Stimulated activated CD4-positive, alpha-beta T cell treated with anti-CD3 and anti-CD28 coated beads, Interleukin-12 subunit alpha, Interleukin-12 subunit beta, amount 100 ng/mL, for 4 hours (primary cell): ENCODE results near the gene ERGIC1.
"Not testable (repeated sequence)": the region's sequence is repeated elsewhere in the genome, so short reads cannot be mapped to it uniquely, and the experiment has no call there.

ENCODE experiments used
- DNase-seq: peaks from one replicate; pipeline ENCODE4 v3.0.0-alpha.2; 2020

ERGIC1 gene

GRCh38 chr5:172830876-172831662, 3.0 kb upstream of the ERGIC1 start:
- no peak for DNase-seq

- DNase-seq = no peak
Observed at GRCh38 chr5:172832383-172833315, 1.4 kb upstream of the ERGIC1 start.

- no peak for DNase-seq
Observed at GRCh38 chr5:172833372-172833685, 722 bp upstream of the ERGIC1 start.

GRCh38 chr5:172834415-172835289, 601 bp downstream of the ERGIC1 start:
- peak; percentile 6 for DNase-seq

- DNase-seq = no peak
Observed at GRCh38 chr5:172835290-172835993, 1.4 kb downstream of the ERGIC1 start.

- DNase-seq = no peak
Observed at GRCh38 chr5:172835994-172836356, 1.9 kb downstream of the ERGIC1 start.

GRCh38 chr5:172837640-172838039, 3.6 kb downstream of the ERGIC1 start:
- DNase-seq = no peak

- no peak for DNase-seq
Observed at GRCh38 chr5:172838151-172838875, 4.3 kb downstream of the ERGIC1 start.

GRCh38 chr5:172839669-172840431, 5.8 kb downstream of the ERGIC1 start:
- DNase-seq = no peak

- no peak for DNase-seq
Observed at GRCh38 chr5:172840432-172841154, 6.5 kb downstream of the ERGIC1 start.

GRCh38 chr5:172841256-172841655, 7.2 kb downstream of the ERGIC1 start:
- DNase-seq = no peak

GRCh38 chr5:172843825-172844576, 9.9 kb downstream of the ERGIC1 start:
- DNase-seq = no peak

GRCh38 chr5:172844577-172844838, 10.5 kb downstream of the ERGIC1 start:
- DNase-seq = no peak

GRCh38 chr5:172845154-172845553, 11.1 kb downstream of the ERGIC1 start:
- no peak for DNase-seq

- no peak for DNase-seq
Observed at GRCh38 chr5:172845576-172845975, 11.5 kb downstream of the ERGIC1 start.

GRCh38 chr5:172846249-172846648, 12.2 kb downstream of the ERGIC1 start:
- DNase-seq = no peak

GRCh38 chr5:172846677-172847076, 12.6 kb downstream of the ERGIC1 start:
- DNase-seq = no peak

GRCh38 chr5:172847584-172847983, 13.5 kb downstream of the ERGIC1 start:
- not testable (repeated sequence) for DNase-seq

GRCh38 chr5:172848419-172848818, 14.4 kb downstream of the ERGIC1 start:
- DNase-seq = no peak
